Vagina (tissue), 2 donors: ENCODE measurements around the gene ASB12. TPM values are rescaled to one million over a fixed set of nuclear protein-coding genes. Genes with fewer than 3 reads are reported as not detected.

Experiments
- DNase-seq, 2 donors: peaks; one replicate each; pipeline ENCODE4 v3.0.0-alpha.2; 2017; ENCODE audit errors: extremely low spot score in 2 of 2
- H3K27ac ChIP-seq: fragments of 200-600 bp; sonication (generic); one replicate; pipeline ENCODE4 v1.5.1; 2019
- H3K27me3 ChIP-seq: fragments of 200-600 bp; sonication (generic); one replicate; pipeline ENCODE4 v1.5.1; 2019
- H3K36me3 ChIP-seq, 2 donors: fragments of 200-600 bp; sonication (generic); one replicate each; pipeline ENCODE4 v1.5.1; 2017 to 2019
- H3K4me1 ChIP-seq: fragments of 200-600 bp; sonication (generic); one replicate; pipeline ENCODE4 v1.5.1; 2019
- H3K4me3 ChIP-seq, 2 donors: fragments of 200-600 bp; sonication (generic); 1 replicate in 1 of 2; 2 replicates in 1 of 2; pipeline ENCODE4 v1.5.1; 2016 to 2019
- H3K9me3 ChIP-seq: fragments of 200-600 bp; sonication (generic); one replicate; pipeline ENCODE4 v1.5.1; 2019
- CTCF ChIP-seq, 3 experiments: fragments of 450-650 bp in 2 of 3; fragments of 200-600 bp in 1 of 3; sonication (generic) in 1 of 3; IDR thresholded peaks; one replicate each; pipeline ENCODE4 v1.5.1; 2017 to 2019; ENCODE audit warnings: antibody characterized with exemption in 3 of 3, mild to moderate bottlenecking in 2 of 3, moderate library complexity in 2 of 3
- POLR2A ChIP-seq, 2 donors: fragments of 450-650 bp; IDR thresholded peaks; one replicate each; pipeline ENCODE4 v1.6.1; 2017; ENCODE audit warnings: antibody characterized with exemption in 2 of 2, mild to moderate bottlenecking in 2 of 2, moderate library complexity in 2 of 2
- POLR2AphosphoS5 ChIP-seq, 2 donors: sonication (generic); formaldehyde crosslinking; IDR thresholded peaks; one replicate each; pipeline ENCODE4 v1.9.0; 2017; ENCODE audit warnings: antibody characterized with exemption in 2 of 2, mild to moderate bottlenecking in 2 of 2, low read depth in 1 of 2; ENCODE audit not compliant: insufficient read depth in 1 of 2
- intact Hi-C: fragments of 100-400 bp; cut with DNase I; formaldehyde crosslinking; loops from one replicate; pipeline ENCODE4 v1.15.1; 2023
- total RNA-seq: library from RNA; depleted of rRNA; stranded (reverse); fragments of >200 nt; gene quantifications from one replicate; pipeline ENCODE4 v1.2.3, GENCODE V29; 2016

The ASB12 gene
- total RNA-seq, 1 donor from 2014 or later: not detected

- Histone ChIP-seq H3K27me3 (no peaks in the 10 kb centered on the region), H3K27ac (no peak overlapping the region), H3K4me1 (no peaks in the 10 kb centered on the region), H3K4me3 (no peak overlapping the region), H3K9me3 (no peaks in the 10 kb centered on the region), H3K36me3 (peaks cover 0 to 7% of the 10 kb centered on the region in 2 donors)
- DNase-seq: no peak
- TF ChIP-seq POLR2AphosphoS5 (IDR thresholded peaks at IDR 0.05; ENCODE audit: insufficient read depth in 1 of 2, low read depth in 1 of 2) (no peak), POLR2A (IDR thresholded peaks at IDR 0.05) (no peak), CTCF (IDR thresholded peaks at IDR 0.05) (no peak)
- intact Hi-C loops: no loop called here
Observed at GRCh38 chrX:64192673-64193072, 37.7 kb downstream of the ASB12 start.

- Histone ChIP-seq H3K9me3 (no peaks in the 10 kb centered on the region), H3K27ac (no peak overlapping the region), H3K36me3 (peaks cover 0 to 7% of the 10 kb centered on the region in 2 donors), H3K27me3 (no peaks in the 10 kb centered on the region), H3K4me3 (no peak overlapping the region), H3K4me1 (no peaks in the 10 kb centered on the region)
- TF ChIP-seq POLR2AphosphoS5 (IDR thresholded peaks at IDR 0.05; ENCODE audit: insufficient read depth in 1 of 2, low read depth in 1 of 2) (no peak), POLR2A (IDR thresholded peaks at IDR 0.05) (no peak), CTCF (IDR thresholded peaks at IDR 0.05) (no peak)
- peak; percentile 74 to 77 for DNase-seq
- intact Hi-C loops: no loop called here
Observed at GRCh38 chrX:64192040-64192439, 38.4 kb downstream of the ASB12 start.

- Histone ChIP-seq H3K27me3 (no peaks in the 10 kb centered on the region), H3K36me3 (peaks cover 0 to 7% of the 10 kb centered on the region in 2 donors), H3K4me1 (no peaks in the 10 kb centered on the region), H3K4me3 (no peak overlapping the region), H3K27ac (no peak overlapping the region), H3K9me3 (no peaks in the 10 kb centered on the region)
- peak; percentile 67 to 84 for DNase-seq
- no peak for TF ChIP-seq POLR2A (IDR thresholded peaks at IDR 0.05)
- no peak for TF ChIP-seq CTCF (IDR thresholded peaks at IDR 0.05)
- no peak for TF ChIP-seq POLR2AphosphoS5 (IDR thresholded peaks at IDR 0.05; ENCODE audit: insufficient read depth in 1 of 2, low read depth in 1 of 2)
- intact Hi-C loops: no loop called here
Observed at GRCh38 chrX:64191281-64192010, 39.0 kb downstream of the ASB12 start.

- Histone ChIP-seq H3K27me3 (no peaks in the 10 kb centered on the region), H3K4me3 (no peak overlapping the region), H3K27ac (no peak overlapping the region), H3K4me1 (no peaks in the 10 kb centered on the region), H3K36me3 (peaks cover 0 to 7% of the 10 kb centered on the region in 2 donors), H3K9me3 (no peaks in the 10 kb centered on the region)
- DNase-seq: peak; percentile 76 to 96
- TF ChIP-seq POLR2AphosphoS5 (IDR thresholded peaks at IDR 0.05; ENCODE audit: insufficient read depth in 1 of 2, low read depth in 1 of 2): no peak
- TF ChIP-seq POLR2A (IDR thresholded peaks at IDR 0.05): no peak
- TF ChIP-seq CTCF (IDR thresholded peaks at IDR 0.05): no peak
- intact Hi-C loops: no loop called here
Observed at GRCh38 chrX:64190136-64190740, 40.2 kb downstream of the ASB12 start.

- H3K27me3 ChIP-seq: no peaks in the 10 kb centered on the region
- DNase-seq: peak; percentile 16 to 25
- no peak overlapping the region for H3K4me3 ChIP-seq
- no peaks in the 10 kb centered on the region for H3K4me1 ChIP-seq
- intact Hi-C loops: no loop called here
- H3K9me3 ChIP-seq: no peaks in the 10 kb centered on the region
- peaks cover 0 to 7% of the 10 kb centered on the region in 2 donors for H3K36me3 ChIP-seq
- no peak for TF ChIP-seq CTCF (IDR thresholded peaks at IDR 0.05)
- no peak for TF ChIP-seq POLR2A (IDR thresholded peaks at IDR 0.05)
- TF ChIP-seq POLR2AphosphoS5 (IDR thresholded peaks at IDR 0.05; ENCODE audit: insufficient read depth in 1 of 2, low read depth in 1 of 2): no peak
- H3K27ac ChIP-seq: no peak overlapping the region
Observed at GRCh38 chrX:64188901-64189300, 41.5 kb downstream of the ASB12 start.
